Smooth muscle cell (in vitro differentiated cells): Measurements from ENCODE around the gene TTC9B. TPM values are rescaled to one million over a fixed set of nuclear protein-coding genes. Genes with fewer than 3 reads are reported as not detected.

Source experiments
- DNase-seq: peaks from one replicate; lab custom pipeline; 2025; ENCODE audit not compliant: unreplicated experiment; lab: John Stamatoyannopoulos, UW
- H2AFZ ChIP-seq: fragments of 200-600 bp; sonication (generic); 2 replicates; pipeline ENCODE4 v1.6.0; 2016; ENCODE audit warnings: antibody characterized with exemption, low read depth, mild to moderate bottlenecking
- H3F3A ChIP-seq: fragments of 200-600 bp; sonication (generic); 2 replicates; pipeline ENCODE4 v1.6.0; 2017; ENCODE audit warnings: antibody characterized with exemption, low read depth
- H3K27ac ChIP-seq: fragments of 200-600 bp; sonication (generic); 2 replicates; pipeline ENCODE4 v1.5.1; 2016; ENCODE audit warnings: low read depth, mild to moderate bottlenecking
- H3K27me3 ChIP-seq: fragments of 200-600 bp; sonication (generic); 2 replicates; pipeline ENCODE4 v1.6.1; 2016; ENCODE audit warnings: low read depth, mild to moderate bottlenecking
- H3K36me3 ChIP-seq: fragments of 200-600 bp; sonication (generic); 2 replicates; pipeline ENCODE4 v1.5.1; 2016; ENCODE audit warnings: low read depth
- H3K4me1 ChIP-seq: fragments of 200-600 bp; sonication (generic); 2 replicates; pipeline ENCODE4 v1.5.1; 2016; ENCODE audit warnings: low read depth
- H3K4me2 ChIP-seq: fragments of 200-600 bp; sonication (generic); 2 replicates; pipeline ENCODE4 v1.6.0; 2016; ENCODE audit warnings: mild to moderate bottlenecking
- H3K4me3 ChIP-seq: fragments of 200-600 bp; sonication (generic); 2 replicates; pipeline ENCODE4 v1.5.1; 2016; ENCODE audit warnings: mild to moderate bottlenecking
- H3K79me2 ChIP-seq: fragments of 200-600 bp; sonication (generic); 2 replicates; pipeline ENCODE4 v1.6.0; 2016; ENCODE audit warnings: low read depth, mild to moderate bottlenecking
- H3K9ac ChIP-seq: fragments of 200-600 bp; sonication (generic); 2 replicates; pipeline ENCODE4 v1.6.0; 2016; ENCODE audit warnings: low read depth
- H3K9me3 ChIP-seq: fragments of 200-600 bp; sonication (generic); replicated peaks from 2 replicates; pipeline ENCODE4 v1.5.1; 2016; ENCODE audit warnings: low read depth
- H4K20me1 ChIP-seq: fragments of 200-600 bp; sonication (generic); 2 replicates; pipeline ENCODE4 v1.6.0; 2016; ENCODE audit warnings: low read depth
- WGBS: methylation state at CpG from one replicate; pipeline ENCODE4 v1.1.7; 2016; ENCODE audit warnings: low lambda C conversion rate; 5-methylcytosine and 5-hydroxymethylcytosine counted together
- polyA plus RNA-seq: library from polyadenylated mRNA; unstranded; fragments of >200 nt; fragmentation: Nextera tagmentation; extraction: Ambion mirVana; gene quantifications from 2 replicates; pipeline ENCODE4 v1.2.1, GENCODE V29; 2016
- total RNA-seq: library from RNA; depleted of rRNA; stranded (reverse); fragments of >200 nt; gene quantifications from 2 replicates; pipeline ENCODE4 v1.2.3, GENCODE V29; 2014
- TF ChIP-seq, protein P1 (sequence below): fragments of 200-600 bp; sonication (generic); IDR thresholded peaks from 2 replicates; pipeline ENCODE4 v1.5.1; 2017; ENCODE audit warnings: borderline replicate concordance, mild to moderate bottlenecking, antibody characterized with exemption; ENCODE audit not compliant: insufficient read depth, poor library complexity, severe bottlenecking

The TTC9B gene
- total and polyA plus RNA-seq, 2 experiments from 2014 or later: not detected

DNA sequence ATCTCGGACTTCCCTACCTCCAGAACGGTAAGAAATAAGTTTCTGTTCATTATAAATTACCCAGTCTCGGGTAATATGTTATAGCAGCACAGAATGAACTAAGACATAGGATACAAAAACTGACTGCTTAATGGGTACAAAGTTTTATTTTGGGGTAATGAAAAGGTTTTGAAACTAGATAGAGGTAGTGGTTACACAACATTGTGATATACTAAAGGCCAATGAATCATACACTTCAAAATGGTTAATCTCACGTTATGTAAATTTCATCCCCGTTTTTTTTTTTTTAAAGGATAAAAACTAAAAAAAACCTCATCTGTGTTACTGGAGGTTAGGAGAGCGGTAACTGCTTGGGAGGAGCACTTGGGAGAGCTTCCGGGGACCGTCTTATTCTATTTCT, 43.4 kb upstream of the TTC9B start:
- H3K27ac ChIP-seq: no peak overlapping the region
- H3K9me3 ChIP-seq: no peaks in the 10 kb centered on the region
- 98% methylated on average over 8 of the region's 8 CpGs for WGBS
- peaks cover 35% of the 10 kb centered on the region for H3K79me2 ChIP-seq
- no peak overlapping the region for H3K9ac ChIP-seq
- H2AFZ ChIP-seq: no peak overlapping the region
- H4K20me1 ChIP-seq: peaks cover 93% of the 10 kb centered on the region
- no peak overlapping the region for H3K4me3 ChIP-seq
- no peaks in the 10 kb centered on the region for H3K4me1 ChIP-seq
- TF ChIP-seq, protein P1, sequence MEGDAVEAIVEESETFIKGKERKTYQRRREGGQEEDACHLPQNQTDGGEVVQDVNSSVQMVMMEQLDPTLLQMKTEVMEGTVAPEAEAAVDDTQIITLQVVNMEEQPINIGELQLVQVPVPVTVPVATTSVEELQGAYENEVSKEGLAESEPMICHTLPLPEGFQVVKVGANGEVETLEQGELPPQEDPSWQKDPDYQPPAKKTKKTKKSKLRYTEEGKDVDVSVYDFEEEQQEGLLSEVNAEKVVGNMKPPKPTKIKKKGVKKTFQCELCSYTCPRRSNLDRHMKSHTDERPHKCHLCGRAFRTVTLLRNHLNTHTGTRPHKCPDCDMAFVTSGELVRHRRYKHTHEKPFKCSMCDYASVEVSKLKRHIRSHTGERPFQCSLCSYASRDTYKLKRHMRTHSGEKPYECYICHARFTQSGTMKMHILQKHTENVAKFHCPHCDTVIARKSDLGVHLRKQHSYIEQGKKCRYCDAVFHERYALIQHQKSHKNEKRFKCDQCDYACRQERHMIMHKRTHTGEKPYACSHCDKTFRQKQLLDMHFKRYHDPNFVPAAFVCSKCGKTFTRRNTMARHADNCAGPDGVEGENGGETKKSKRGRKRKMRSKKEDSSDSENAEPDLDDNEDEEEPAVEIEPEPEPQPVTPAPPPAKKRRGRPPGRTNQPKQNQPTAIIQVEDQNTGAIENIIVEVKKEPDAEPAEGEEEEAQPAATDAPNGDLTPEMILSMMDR: no peak
- no peak for DNase-seq
- no peak overlapping the region for H3K4me2 ChIP-seq
- H3K27me3 ChIP-seq: no peaks in the 10 kb centered on the region
- H3K36me3 ChIP-seq: no peaks in the 10 kb centered on the region
- H3F3A ChIP-seq: no peaks in the 10 kb centered on the region

DNA sequence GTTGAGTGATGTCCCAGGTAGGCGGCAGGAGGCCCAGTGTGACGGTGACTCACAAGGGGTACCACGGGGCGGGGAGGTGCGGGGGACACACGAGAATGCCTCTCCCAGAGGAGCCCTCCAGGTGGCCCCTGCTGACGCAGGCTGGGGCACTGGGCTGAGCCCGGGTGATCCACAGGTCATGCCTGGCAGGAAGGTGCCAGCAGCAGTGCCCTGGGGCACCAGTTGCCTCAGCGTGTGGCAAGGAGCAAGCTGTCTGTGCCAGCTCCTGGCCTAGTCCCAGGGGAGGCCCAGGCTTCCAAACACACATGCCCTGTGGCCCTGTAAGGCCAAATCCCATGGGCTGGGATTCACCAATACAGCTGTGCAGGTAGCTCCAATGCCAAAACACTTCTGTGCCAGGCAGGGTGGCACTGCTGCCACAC, 38.9 kb upstream of the TTC9B start:
- no peak overlapping the region for H3K27ac ChIP-seq
- H3K79me2 ChIP-seq: peaks cover 36% of the 10 kb centered on the region
- no peak for DNase-seq
- no peaks in the 10 kb centered on the region for H3F3A ChIP-seq
- H3K27me3 ChIP-seq: no peaks in the 10 kb centered on the region
- H3K4me1 ChIP-seq: no peaks in the 10 kb centered on the region
- no peak overlapping the region for H3K9ac ChIP-seq
- peaks cover 71% of the 10 kb centered on the region for H4K20me1 ChIP-seq
- H3K36me3 ChIP-seq: no peaks in the 10 kb centered on the region
- no peaks in the 10 kb centered on the region for H3K9me3 ChIP-seq
- no peak overlapping the region for H3K4me2 ChIP-seq
- TF ChIP-seq, protein P1: no peak
- no peak overlapping the region for H3K4me3 ChIP-seq
- 90% methylated on average over 6 of the region's 9 CpGs for WGBS
- H2AFZ ChIP-seq: no peak overlapping the region

DNA sequence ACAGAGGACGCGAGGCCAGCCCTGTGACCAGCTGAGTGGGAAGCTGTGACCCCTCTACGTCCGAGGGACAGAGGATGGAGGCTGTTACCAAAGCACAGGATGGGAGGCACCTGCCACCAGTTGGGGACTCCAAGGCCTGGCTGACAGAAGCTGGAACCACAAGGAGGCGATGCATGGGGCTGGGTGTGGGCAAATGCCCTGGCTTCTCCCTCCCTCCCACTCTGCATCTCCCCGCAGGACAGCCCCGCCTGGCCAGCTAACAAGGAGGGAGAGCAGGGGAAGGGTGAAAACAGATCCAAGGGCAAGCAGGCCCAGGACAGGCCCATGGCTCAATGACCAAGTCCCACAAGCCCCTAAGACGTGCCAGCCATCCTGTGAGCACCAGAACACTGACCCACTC, 38.3 kb upstream of the TTC9B start:
- no peak overlapping the region for H2AFZ ChIP-seq
- H3K9me3 ChIP-seq: no peaks in the 10 kb centered on the region
- DNase-seq: no peak
- 96% methylated on average over 8 of the region's 8 CpGs for WGBS
- no peak overlapping the region for H3K27ac ChIP-seq
- no peaks in the 10 kb centered on the region for H3K36me3 ChIP-seq
- peaks cover 35% of the 10 kb centered on the region for H3K79me2 ChIP-seq
- H3K4me2 ChIP-seq: no peak overlapping the region
- TF ChIP-seq, protein P1: no peak
- no peaks in the 10 kb centered on the region for H3F3A ChIP-seq
- H4K20me1 ChIP-seq: peaks cover 71% of the 10 kb centered on the region
- H3K27me3 ChIP-seq: no peaks in the 10 kb centered on the region
- no peaks in the 10 kb centered on the region for H3K4me1 ChIP-seq
- no peak overlapping the region for H3K9ac ChIP-seq
- H3K4me3 ChIP-seq: no peak overlapping the region

DNA sequence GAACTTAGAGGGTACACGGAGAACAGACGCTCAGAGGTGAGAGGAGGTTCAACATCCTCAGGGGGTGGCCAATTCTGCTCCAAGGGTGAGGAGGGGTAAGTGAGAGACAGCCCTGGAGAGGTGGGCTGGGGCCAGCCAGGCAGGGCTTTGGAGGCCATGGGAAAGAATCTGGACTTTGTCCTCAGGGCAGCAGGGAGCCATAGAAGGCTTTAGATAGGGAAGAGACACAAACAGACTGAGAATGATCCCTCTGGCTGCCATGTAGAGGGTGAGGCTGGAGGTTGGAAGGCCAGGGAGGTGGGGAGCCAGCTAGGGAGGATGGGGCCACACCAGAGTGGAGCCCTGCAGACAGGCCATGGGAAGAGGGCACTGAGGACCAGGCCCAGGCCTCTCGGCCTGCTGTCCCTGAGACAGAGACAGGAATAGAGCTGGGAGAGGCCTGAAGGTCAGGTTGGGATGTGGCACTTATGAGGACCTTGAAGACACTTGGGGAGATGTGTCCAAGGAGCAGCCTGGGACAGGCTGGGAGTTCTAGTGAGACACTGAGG, 37.5 kb upstream of the TTC9B start:
- H3K4me2 ChIP-seq: no peak overlapping the region
- H3F3A ChIP-seq: no peaks in the 10 kb centered on the region
- peaks cover 30% of the 10 kb centered on the region for H3K79me2 ChIP-seq
- 95% methylated on average over 3 of the region's 3 CpGs for WGBS
- peaks cover 67% of the 10 kb centered on the region for H4K20me1 ChIP-seq
- H2AFZ ChIP-seq: no peak overlapping the region
- DNase-seq: no peak
- H3K4me3 ChIP-seq: no peak overlapping the region
- no peak overlapping the region for H3K27ac ChIP-seq
- H3K27me3 ChIP-seq: no peaks in the 10 kb centered on the region
- TF ChIP-seq, protein P1: no peak
- no peaks in the 10 kb centered on the region for H3K36me3 ChIP-seq
- H3K9ac ChIP-seq: no peak overlapping the region
- H3K4me1 ChIP-seq: no peaks in the 10 kb centered on the region
- no peaks in the 10 kb centered on the region for H3K9me3 ChIP-seq
